GM12872 (cell line): ENCODE measurements around the gene CFAP20DC.

Experiments used
- TF ChIP-seq, protein P1 (sequence below): IDR thresholded peaks from 3 replicates; pipeline ENCODE4 v1.5.1; 2011; ENCODE audit warnings: low read depth, mild to moderate bottlenecking, low read length, moderate library complexity; ENCODE audit not compliant: insufficient read depth

The CFAP20DC gene

DNA sequence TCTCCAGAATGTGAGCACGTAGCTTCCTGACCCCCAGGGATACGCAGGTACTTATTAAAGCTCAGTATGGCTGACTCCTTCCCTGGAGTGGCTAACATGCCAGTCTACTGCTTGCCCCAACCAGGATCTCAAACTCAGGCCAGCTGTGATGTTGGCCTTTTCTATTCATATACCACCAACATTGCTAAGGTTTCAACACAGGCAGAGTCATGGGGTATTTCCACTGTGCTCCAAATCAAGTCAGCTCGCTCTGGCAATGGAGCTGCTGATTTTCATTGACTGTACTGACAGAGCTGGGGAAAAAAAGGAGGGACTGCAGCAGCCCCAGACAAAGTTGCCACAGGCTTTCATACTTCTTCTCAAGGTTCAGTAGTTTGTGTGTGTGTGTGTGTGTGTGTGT lies 87.0 kb downstream of the CFAP20DC start:
- TF ChIP-seq, protein P1, sequence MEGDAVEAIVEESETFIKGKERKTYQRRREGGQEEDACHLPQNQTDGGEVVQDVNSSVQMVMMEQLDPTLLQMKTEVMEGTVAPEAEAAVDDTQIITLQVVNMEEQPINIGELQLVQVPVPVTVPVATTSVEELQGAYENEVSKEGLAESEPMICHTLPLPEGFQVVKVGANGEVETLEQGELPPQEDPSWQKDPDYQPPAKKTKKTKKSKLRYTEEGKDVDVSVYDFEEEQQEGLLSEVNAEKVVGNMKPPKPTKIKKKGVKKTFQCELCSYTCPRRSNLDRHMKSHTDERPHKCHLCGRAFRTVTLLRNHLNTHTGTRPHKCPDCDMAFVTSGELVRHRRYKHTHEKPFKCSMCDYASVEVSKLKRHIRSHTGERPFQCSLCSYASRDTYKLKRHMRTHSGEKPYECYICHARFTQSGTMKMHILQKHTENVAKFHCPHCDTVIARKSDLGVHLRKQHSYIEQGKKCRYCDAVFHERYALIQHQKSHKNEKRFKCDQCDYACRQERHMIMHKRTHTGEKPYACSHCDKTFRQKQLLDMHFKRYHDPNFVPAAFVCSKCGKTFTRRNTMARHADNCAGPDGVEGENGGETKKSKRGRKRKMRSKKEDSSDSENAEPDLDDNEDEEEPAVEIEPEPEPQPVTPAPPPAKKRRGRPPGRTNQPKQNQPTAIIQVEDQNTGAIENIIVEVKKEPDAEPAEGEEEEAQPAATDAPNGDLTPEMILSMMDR, result no peak

DNA sequence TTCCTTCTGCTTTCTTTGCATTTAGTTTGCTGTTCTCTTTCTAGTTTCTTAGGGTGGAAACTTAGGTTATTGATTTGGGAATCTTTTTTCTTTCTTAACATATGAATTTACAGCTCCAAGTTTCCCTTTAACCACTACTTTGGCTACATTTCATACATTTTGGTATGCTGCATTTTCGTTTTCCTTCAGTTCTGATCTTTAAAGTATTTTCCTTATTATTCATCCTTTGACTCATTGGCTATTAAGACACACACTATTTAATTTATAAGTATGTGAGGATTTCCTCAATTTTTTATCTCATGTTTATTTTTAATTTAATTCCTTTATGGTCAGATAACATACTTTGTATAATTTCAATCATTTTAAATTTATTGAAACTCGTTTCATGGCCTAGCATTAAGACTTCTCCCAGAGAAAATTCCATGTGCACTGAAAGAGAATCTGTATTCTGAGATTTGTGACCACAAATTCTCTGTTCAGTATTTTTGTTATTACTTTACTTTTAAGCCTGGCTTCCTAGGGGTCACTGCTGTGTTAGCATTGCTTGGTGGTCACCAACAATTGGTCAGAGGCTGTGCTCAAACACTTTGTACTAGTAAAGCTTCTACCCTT lies 87.7 kb downstream of the CFAP20DC start:
- TF ChIP-seq, protein P1, result no peak

DNA sequence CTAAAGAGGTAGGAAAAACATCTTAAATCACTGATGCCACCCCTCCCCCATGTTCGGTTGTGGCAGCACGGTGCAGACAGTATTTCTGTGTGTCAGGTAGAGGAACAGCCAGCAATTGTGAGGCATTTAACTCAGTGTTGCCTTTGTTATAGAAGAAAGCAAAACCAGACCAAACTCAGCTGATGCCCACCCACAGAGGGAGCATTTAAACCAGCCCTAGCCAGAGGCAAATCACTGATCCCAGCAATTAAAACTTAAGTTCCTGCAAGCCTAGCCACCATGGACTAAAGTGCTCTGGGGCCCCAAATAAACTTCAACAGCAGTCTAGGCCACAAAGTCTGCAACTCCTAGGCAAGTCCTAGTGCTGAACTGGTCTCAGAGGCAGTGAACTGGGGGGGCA lies 94.5 kb downstream of the CFAP20DC start:
- TF ChIP-seq, protein P1, result no peak

GRCh38 chr3:58953288-58953687 lies 96.5 kb downstream of the CFAP20DC start:
- TF ChIP-seq, protein P1, result no peak

DNA sequence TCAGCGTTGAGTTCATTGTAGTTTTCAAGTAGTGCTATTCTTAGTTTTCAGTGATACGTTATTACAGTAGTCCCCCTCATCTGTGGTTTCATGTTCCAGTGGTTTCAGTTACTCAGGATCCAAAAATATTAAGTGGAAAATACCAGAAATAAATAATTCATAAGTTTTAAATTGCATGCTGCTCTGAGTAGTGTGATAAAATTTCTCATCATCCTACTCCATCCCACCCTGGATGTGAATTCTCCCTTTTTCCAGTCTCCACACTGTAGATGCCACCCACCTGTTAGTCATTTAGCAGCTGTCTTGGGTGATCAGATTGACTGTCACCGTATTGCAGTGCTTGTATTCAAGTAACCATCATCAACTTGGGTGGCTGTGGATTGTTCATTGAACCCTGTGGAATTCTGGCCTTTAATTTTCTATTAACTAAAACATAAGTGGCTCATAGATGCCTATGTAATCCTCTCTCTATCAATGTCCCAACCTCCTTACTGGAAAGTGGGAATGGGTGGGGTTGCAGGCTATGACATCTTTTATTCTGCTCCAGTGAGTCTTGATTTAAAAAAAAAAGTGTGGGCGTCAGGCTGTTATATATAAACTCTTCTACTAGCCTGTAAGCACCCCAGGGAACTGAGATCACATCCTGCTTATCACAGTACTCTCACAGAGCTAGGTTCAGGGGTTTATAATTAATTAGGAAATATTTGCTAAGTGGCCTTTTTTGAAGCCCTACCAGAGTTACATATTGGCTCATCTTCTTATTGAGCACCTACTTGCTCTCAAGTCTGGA lies 97.5 kb downstream of the CFAP20DC start:
- TF ChIP-seq, protein P1, result no peak

- TF ChIP-seq, protein P1, result no peak
Observed at GRCh38 chr3:58948018-58948417, 101.8 kb downstream of the CFAP20DC start.

GRCh38 chr3:58946875-58947274 lies 103.0 kb downstream of the CFAP20DC start:
- TF ChIP-seq, protein P1, result no peak
